ENCODE data around the gene EDDM13.

EDDM13 gene

GRCh38 chr19:56270676-56271075, 1.9 kb upstream of the EDDM13 start:
- no peaks in the 10 kb centered on the region for H3K27me3 ChIP-seq (ENCODE audit: insufficient read depth, poor library complexity, severe bottlenecking)
- peak; percentile 94 for TF ChIP-seq POLR2AphosphoS5 (IDR thresholded peaks at IDR 0.05; ENCODE audit: low read depth)
- no peak for TF ChIP-seq GABPA (IDR thresholded peaks at IDR 0.05; ENCODE audit: low read depth)
- no peak for TF ChIP-seq CTCF (IDR thresholded peaks at IDR 0.05; ENCODE audit: insufficient read depth, low read length)
- peak; percentile 85 for TF ChIP-seq SPI1 (IDR thresholded peaks at IDR 0.05; ENCODE audit: borderline replicate concordance, low read depth)
- DNase-seq (ENCODE audit: low read depth in 1 of 2, low spot score in 1 of 2), result peak; percentile 97 to 99
- H3K27ac ChIP-seq (replicated peaks), result peak overlapping the region; percentile 85
- H3K4me3 ChIP-seq (replicated peaks; ENCODE audit: insufficient read depth, low read length), result no peak overlapping the region

- peak; percentile 47 to 54 for DNase-seq (ENCODE audit: low read depth in 1 of 2, low spot score in 1 of 2)
- Histone ChIP-seq H3K4me3 (replicated peaks; ENCODE audit: insufficient read depth, low read length) (no peak overlapping the region), H3K27me3 (ENCODE audit: insufficient read depth, poor library complexity, severe bottlenecking) (no peaks in the 10 kb centered on the region), H3K27ac (replicated peaks) (peak overlapping the region; percentile 79)
- TF ChIP-seq POLR2AphosphoS5 (IDR thresholded peaks at IDR 0.05; ENCODE audit: low read depth) (no peak), SPI1 (IDR thresholded peaks at IDR 0.05; ENCODE audit: borderline replicate concordance, low read depth) (no peak), GABPA (IDR thresholded peaks at IDR 0.05; ENCODE audit: low read depth) (no peak), CTCF (IDR thresholded peaks at IDR 0.05; ENCODE audit: insufficient read depth, low read length) (no peak), REST (IDR thresholded peaks at IDR 0.05; ENCODE audit: insufficient replicate concordance, low read depth) (no peak)
Measured at GRCh38 chr19:56271151-56271550, 1.4 kb upstream of the EDDM13 start.

- Histone ChIP-seq H3K4me3 (replicated peaks; ENCODE audit: insufficient read depth, low read length) (no peak overlapping the region), H3K27me3 (ENCODE audit: insufficient read depth, poor library complexity, severe bottlenecking) (no peaks in the 10 kb centered on the region), H3K27ac (replicated peaks) (no peak overlapping the region)
- no peak for TF ChIP-seq CTCF (IDR thresholded peaks at IDR 0.05; ENCODE audit: insufficient read depth, low read length)
- no peak for TF ChIP-seq REST (IDR thresholded peaks at IDR 0.05; ENCODE audit: insufficient replicate concordance, low read depth)
- no peak for TF ChIP-seq POLR2AphosphoS5 (IDR thresholded peaks at IDR 0.05; ENCODE audit: low read depth)
- no peak for TF ChIP-seq GABPA (IDR thresholded peaks at IDR 0.05; ENCODE audit: low read depth)
- no peak for TF ChIP-seq SPI1 (IDR thresholded peaks at IDR 0.05; ENCODE audit: borderline replicate concordance, low read depth)
- DNase-seq (ENCODE audit: low read depth in 1 of 2, low spot score in 1 of 2), result no peak
Measured at GRCh38 chr19:56273563-56274117, 1.1 kb downstream of the EDDM13 start.

GRCh38 chr19:56282809-56283208, 10.3 kb downstream of the EDDM13 start:
- Histone ChIP-seq H3K27ac (replicated peaks) (no peak overlapping the region), H3K27me3 (ENCODE audit: insufficient read depth, poor library complexity, severe bottlenecking) (no peaks in the 10 kb centered on the region), H3K4me3 (replicated peaks; ENCODE audit: insufficient read depth, low read length) (no peak overlapping the region)
- TF ChIP-seq SPI1 (IDR thresholded peaks at IDR 0.05; ENCODE audit: borderline replicate concordance, low read depth), result no peak
- no peak for TF ChIP-seq REST (IDR thresholded peaks at IDR 0.05; ENCODE audit: insufficient replicate concordance, low read depth)
- no peak for TF ChIP-seq POLR2AphosphoS5 (IDR thresholded peaks at IDR 0.05; ENCODE audit: low read depth)
- no peak for TF ChIP-seq CTCF (IDR thresholded peaks at IDR 0.05; ENCODE audit: insufficient read depth, low read length)
- TF ChIP-seq GABPA (IDR thresholded peaks at IDR 0.05; ENCODE audit: low read depth), result no peak
- no peak for DNase-seq (ENCODE audit: low read depth in 1 of 2, low spot score in 1 of 2)

Measured in HL-60 (cell line).